ENCODE measurements around the gene GART. TPM values are rescaled to one million over a fixed set of nuclear protein-coding genes. Genes with fewer than 3 reads are reported as not detected.
"Not testable (repeated sequence)": the region's sequence is repeated elsewhere in the genome, so short reads cannot be mapped to it uniquely, and the experiment has no call there.

The GART gene
- 143 and 162 TPM in 2 replicates for total RNA-seq (2014; rRNA removed; shearing (Covaris generic))
- polyA plus RNA-seq (2015; cell fraction: cytosol; rRNA removed) = 153 and 222 TPM in 2 replicates
- polyA plus RNA-seq (2015; cell fraction: nucleus; rRNA removed) = 511 and 624 TPM in 2 replicates

DNA sequence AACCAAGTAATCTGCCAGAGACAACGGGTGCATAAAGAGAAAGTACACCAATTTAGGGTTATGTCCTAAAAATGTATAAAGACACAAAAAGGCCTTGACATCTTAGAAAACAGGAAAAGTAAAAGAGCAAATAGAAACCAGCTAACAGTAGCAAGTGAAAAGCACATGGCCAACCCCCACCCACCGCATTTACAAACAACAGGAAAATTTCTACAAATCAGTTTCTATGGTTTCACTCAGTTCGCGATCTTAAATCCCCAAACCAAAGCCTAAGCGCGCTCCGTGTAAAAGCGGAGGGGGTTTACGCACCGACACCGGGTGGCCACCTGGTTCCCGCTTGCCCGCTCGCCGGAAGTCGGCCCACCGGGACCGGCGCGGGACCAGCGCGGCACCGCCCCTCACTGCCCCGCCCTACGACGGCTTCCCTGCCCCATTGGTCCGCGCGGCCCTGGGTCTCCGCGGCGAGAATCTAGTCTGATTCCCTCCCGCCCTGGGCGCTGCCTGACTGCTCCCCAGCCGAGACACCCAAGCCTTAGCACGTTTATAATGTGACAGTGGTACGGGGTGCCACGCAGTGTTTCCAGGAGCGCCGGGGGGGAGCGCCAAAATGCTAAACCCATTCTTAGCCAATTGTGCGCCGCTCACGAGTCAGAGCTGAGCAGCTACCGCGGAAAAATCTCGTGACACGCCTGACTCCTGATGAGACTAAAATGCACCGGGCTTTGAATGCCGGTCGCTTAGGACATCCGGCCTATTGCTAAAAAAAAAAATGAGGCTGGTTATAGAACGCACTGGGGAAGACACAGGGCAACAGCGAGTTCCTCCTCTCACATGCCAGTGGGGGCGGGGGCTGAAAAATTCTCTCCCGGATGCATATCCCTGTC lies at the start of gene GART:
GART (minus strand) TSS at position 362 of the 884 bp plus-strand sequence. CDS start 2,802 bp downstream, outside the sequence.
- DNase-seq (ENCODE audit: low read depth) = peak; percentile 84

DNA sequence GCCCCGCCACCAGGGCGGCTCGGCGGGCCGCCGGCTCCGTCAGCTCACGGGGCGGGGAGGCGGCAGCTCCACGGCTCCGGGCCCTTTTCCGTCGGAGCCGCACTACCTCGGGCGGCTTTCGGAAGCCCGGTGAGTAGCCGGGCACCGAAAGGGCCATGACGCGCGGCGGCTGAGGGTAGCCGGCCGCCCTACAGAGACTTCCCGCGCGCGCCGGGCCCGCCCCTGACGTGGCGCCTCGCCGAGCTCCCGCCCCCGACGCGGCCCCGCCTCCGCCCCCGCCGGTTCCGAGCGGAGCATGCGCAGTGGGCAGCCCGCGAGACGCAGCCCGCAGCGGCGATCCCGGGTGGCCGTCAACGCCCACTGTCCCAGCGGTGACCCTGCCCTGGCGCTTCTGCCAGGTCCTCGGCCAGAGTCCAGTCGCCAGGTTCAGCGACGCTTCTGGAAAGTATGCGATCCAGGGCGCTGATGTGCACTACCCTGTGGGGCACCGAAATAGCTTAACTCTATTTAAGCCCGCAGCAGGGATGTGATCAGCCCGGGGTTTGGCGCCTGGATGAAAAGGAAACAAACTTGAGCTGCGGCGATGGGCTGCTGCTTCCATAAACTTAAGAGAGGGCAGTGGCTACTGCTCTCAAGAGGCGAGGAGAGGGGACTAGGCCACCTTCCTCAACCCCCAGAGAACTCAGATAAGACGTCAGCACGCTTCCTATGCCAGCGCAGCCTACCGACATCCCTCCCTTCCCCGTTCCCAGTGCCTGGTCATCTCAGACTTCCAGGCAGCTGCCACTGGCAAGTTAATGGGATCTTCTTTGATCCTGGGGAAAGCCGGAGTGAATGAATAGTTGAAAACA lies 46.8 kb upstream of the GART start, which contains the start of gene DONSON:
DONSON (minus strand) TSS at position 200 of the 851 bp plus-strand sequence; CDS start at position 157, 43 bp downstream.
- peak; percentile 69 for DNase-seq (ENCODE audit: low read depth)

DNA sequence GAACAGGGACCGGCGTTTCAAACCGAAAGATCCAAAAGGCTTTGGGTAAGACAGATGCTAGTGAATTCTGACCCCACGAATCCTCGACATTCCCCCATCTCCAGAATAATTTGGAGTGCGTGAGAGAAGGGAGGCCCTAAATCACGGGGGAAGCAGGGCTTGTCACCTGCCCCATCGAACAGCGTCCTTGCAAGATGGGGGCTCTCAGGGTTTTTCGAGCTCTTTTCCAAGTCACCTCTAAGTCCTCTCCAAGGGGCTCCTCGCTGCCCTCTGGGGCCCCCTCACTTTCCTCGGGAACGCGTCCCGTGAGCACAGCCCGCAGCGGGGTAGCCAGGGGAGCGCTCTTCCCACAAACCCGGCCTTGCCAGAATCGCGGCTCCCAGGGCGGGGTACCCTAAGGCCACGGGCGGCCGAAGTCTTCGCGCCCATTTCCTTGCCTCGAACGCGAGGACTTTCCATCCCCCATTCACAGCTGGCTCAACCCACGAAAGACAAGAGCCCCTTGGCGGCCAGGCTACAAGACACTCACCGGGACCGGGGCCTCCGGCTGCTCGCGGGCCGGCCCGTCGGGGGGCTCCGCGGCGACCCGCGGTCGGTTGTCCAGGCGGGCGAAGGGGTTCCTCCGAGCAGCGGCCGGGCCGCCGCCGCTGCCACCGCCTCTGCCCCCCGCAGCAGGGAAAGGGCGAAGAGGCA lies 46.0 kb upstream of the GART start:
- peak; percentile 34 for DNase-seq (ENCODE audit: low read depth)

DNA sequence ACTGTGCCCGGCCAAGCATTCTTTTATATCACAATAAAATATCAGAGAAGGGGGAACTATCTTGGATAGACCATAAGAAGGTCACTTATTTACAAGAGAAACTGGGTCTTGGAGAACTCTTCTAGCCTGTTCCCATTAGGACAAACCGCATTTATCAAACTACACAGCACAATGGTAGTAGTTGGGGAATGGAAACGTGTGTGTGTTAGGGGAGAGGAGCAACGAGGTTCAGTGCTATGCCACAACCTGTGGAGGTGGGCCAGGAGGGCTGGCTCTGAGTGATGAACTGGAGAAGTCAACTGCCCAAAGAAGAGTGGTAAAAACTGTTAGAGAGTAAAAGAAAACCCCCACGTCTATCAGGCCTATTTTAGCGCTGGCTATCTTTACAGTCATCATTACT lies 45.0 kb upstream of the GART start:
- DNase-seq (ENCODE audit: low read depth) = no peak

DNA sequence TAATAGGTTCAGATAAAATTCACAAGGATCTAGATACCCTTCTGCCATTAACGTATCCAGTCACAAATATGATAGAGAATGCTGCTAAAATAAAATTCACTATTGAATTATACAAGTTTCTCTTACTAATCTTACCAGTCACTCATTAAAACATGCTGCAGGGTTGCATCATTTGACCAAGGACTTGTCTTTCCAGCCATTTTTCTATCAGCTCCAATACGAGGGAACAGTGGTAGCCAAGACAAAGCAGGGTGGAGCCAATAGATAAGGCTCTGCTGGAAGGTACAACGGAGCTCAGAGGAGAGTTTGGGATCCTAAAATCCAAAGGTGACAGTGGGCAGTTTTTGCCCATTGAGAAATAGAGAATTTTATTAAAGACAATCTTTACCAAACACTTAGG lies 42.5 kb upstream of the GART start:
- no peak for DNase-seq (ENCODE audit: low read depth)

DNA sequence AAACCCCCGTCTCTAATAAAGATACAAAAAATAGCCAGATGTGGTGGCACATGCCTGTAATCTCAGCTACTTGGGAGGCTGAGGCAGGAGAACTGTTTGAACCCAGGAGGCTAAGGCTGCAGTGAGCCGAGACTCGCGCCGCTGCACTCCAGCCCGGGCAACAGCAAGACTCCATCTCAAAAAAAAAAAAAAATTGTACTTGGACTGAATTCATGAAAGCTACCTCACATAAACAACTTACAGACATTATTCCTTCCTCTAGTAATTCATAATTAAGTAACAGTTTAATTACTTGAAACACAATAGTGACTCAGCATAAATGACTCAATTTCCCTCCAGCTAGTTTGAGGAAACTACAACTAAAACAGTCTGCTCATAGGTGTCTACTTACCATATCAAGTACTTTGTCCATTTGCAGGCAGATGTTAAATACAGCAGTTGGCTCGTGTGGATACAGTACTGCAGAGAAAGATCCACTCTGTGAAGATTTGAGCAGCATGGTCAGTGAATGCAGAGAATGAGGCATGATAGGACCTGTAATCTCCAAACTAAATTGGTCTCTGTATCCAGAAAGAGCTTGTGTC lies 37.1 kb upstream of the GART start:
- no peak for DNase-seq (ENCODE audit: low read depth)

DNA sequence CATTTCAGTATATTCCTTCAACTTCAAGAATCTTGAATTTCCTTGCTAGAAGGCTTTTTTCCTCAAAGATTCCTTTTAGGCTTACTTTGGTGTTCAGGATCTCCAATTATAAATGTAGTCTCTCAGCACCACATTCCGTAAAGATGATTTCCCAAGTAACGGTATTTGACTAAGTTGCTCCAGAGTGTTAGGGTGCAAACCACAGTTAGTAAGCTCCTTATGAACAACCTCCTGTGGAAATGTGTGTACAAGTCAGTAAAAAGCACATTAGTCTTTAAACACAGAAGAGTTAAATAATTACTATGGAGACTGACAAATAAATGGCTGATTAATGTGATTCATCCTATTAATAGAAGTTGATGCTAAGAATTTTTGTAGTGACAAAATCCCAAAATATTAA lies 36.3 kb upstream of the GART start:
- DNase-seq (ENCODE audit: low read depth) = no peak

DNA sequence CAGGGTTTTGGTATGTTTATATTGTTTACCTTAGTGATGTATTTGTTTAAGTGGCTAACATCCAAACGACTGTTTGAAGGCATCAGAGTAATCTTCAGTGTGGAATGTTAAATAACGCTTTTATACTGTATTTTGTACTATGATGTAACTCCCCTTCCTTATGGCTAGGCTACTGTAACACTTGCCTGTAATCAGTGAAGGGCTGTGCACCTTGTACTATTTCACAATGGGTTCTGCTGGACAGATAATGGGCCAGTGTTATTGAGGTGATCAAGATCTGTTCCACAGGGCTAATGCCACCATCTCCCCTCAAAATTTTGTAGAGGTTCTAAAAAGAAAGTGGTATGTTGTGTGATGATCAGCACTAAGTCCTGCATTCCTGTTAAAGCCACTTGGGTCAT lies 34.8 kb upstream of the GART start:
- not testable (repeated sequence) for DNase-seq (ENCODE audit: low read depth)

DNA sequence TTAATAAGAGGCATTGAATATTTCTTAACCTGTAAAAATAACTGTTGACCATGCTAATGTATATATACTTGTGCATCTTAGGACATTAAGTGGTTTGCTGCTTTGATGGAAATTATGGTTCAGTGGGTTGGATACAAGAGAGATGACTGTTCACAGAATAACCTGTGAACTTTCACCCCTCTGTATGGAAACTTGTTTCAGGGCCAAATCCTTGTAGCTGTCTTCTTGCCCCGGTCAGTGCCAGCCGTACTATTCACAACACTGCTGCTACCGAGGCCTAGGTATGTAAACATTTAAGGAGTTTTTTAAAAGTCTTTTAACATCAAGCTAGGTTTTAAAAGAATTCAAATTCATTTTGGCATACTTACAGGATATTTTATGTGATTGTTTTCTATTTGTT lies 30.4 kb upstream of the GART start:
- DNase-seq (ENCODE audit: low read depth) = no peak

DNA sequence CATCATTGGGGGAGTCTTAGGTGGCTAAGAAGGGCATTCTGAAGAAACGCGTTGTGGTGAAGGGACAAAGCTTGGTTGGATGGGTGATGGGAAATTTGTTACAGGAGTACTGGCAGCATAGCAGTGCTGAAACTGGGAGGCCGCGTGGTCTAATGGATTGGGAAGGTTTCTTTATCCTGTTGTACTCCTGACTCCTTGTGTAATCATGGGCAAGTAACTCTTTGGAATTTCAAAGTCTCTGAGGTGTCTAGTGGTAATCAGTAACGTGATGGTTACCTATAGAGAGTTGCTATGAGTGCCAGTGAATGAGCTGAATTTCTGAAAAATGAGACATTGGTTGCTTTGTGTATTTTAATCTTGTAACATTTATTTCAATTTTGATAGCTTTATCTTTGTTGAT lies 28.1 kb upstream of the GART start:
- DNase-seq (ENCODE audit: low read depth) = no peak

DNA sequence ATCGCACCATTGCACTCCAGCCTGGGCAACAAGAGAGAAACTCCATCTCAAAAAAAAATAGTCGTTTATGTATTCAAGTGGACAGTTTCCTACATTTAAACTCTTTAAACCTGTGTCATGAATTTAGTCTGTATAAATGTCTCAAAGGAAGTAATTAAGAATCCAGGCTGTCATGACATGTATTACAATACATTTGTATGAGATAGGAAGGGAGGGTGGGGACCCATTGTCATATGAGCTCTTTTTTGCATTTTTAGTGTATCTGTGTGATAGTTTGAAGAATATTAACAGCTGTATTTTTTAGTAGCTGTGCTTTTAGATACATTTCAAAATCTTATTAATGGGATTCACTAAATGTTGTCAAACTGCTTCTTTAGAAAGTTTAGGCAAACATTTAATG lies 26.5 kb upstream of the GART start:
- DNase-seq (ENCODE audit: low read depth) = no peak

DNA sequence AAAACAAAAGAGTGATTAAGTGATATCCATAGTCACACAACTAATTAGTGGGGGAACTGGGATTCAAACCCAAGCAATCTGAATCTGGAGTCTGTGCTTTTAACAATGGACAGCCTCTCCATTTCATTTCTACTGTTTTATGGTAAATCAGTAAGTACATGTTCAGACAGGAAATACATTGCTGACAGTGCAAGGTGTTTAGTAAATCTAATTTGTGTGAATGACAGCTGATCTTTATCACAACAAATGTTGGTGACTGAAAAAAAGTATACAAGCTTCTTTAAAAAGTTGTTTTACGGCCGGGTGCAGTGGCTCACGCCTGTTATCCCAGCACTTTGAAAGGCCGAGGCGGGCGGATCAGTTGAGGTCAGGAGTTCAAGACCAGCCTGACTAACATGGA lies 26.0 kb upstream of the GART start:
- DNase-seq (ENCODE audit: low read depth) = no peak

DNA sequence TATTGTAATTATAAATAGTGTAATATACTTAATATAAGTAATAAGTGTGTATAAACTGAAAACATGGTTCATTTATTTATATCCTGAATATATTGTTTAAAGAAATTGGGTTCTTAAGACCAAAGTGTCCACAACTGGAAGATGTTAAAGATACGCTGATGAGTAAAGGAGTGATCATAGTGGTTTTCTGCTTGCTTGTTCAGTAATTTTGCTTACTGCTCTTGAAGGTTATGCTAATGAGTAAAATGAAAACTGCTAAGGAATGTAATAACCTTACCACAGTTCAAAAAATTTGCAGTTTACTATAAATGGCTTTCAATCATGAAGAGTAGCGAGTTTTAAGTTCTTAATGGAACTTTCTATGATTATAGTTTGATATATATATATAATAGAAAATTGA lies 24.6 kb upstream of the GART start:
- DNase-seq (ENCODE audit: low read depth) = no peak

DNA sequence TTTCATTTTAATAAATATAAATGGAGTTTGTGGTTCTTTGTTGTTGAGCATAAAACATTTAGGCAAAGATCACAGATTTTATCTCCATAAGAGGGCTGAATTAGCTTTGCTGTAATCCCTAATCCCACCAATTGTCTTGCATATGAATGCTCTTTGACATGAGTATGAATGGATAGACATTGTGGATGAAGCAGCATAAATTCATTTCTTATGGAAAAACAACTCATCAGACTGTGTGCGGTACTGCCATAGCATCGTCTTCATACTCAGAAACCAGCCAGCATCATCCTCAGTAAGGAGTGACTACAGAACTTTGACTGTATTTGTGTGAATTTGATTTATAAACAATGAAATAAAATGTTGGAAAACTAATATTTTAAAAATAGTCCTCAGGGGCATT lies 20.5 kb upstream of the GART start:
- no peak for DNase-seq (ENCODE audit: low read depth)

DNA sequence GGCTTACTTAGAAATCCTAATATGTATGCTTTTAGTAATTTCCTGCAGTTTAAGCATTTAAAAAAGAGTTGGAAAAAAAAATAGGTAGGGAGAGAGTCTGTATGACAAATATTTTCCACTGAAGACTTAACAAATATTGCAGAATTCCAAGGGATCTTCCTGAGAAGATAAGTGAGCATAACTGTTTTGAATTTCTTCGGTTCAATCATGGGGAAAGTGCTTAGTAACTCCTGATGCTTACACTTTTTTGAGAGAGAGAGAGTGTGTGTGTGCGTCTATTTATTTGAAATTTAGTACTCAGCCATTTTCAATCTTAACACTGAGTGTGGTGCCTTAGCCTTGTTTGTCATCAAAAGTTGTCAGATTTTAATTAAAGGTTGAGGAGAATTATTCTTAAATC lies 19.5 kb upstream of the GART start:
- no peak for DNase-seq (ENCODE audit: low read depth)

DNA sequence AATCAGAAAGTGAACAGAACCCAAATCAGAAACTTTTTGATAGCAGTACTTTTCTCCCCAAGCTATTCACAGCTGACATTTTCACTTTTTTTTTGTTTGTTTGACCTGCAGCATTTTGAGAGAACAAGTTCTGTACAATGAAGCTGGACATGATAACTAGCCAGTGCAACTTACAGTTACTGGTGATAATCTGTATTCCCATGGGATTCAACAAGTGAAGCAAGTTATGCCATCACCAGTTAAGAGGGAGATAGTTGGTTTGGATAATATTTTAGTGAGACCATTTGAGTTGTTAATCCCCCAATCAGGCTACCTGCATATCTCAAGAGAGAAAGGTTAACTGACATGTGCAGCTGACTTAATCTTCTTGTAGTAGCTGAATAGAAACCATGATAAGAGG lies 19.0 kb upstream of the GART start:
- no peak for DNase-seq (ENCODE audit: low read depth)

DNA sequence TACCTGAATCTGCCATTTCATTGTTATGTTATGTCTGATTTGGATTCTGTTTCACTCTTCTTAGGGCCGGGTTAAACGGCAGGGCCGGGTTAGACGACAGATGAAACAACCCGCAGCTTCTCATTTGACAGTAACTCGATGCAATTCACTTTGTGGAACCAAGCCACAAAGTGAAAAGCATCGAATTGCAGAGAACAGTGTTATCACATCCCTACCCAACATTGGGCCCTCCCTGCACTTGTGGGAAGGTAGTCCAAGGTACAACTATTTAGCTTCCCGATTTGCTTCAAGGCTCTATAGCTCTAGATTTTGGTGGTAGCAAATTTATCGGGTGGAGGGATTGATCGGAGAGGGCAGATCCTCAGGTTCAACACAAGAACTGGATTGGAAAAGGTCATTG lies 17.9 kb upstream of the GART start:
- no peak for DNase-seq (ENCODE audit: low read depth)

DNA sequence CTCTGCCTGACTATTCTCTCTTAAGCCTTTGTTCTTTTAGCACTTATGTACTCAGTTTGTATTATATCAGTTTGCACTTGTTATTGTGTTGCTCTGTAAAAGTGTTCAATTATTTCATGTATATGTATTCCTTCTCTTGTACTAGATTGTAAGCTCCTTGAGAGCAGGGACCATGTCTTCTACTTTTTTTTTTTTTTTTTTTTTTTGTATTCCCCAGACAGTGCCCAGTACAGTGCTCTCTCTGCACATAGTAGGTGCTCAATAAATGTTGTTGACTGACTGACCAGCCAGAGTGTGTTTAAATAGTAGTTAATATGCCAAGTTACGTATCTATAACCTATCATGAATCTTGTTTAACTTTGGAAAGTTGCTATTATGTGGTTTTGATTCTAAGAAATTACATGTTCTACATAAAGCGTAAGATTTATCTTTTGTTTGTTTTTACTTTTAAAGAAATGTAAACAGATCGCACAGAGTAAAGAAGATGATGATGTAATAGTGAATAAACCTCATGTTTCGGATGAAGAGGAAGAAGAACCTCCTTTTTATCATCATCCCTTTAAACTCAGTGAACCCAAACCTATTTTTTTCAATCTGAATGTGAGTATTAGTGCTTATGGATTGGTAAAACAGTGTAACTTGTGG lies 17.0 kb upstream of the GART start:
- DNase-seq (ENCODE audit: low read depth) = no peak

DNA sequence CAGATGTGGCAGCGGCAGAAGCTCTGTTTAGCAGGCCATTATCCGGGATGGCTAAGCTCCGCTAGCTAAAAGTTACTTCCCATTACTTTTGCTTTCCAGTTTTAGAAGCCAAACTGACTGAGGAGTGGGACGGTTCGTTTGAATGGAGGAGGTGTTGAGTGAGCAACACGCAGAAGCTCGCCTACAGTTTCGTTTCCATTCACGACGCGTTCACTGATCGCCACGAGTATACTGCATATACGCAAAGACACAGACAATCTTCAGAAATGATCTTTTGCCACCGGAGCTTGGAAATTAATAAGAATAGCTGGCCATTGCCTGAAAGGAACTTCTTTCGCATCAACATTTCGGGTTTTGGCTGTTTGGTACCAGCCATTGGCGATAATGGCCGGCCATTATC lies 15.5 kb upstream of the GART start:
- DNase-seq (ENCODE audit: low read depth) = no peak

DNA sequence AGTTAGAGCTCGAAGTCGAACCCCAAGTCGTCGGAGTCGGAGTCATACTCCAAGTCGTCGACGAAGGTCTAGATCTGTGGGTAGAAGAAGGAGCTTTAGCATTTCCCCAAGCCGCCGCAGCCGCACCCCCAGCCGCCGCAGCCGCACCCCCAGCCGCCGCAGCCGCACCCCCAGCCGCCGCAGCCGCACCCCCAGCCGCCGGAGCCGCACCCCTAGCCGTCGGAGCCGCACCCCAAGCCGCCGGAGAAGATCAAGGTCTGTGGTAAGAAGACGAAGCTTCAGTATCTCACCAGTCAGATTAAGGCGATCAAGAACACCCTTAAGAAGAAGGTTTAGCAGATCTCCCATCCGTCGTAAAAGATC lies 13.0 kb upstream of the GART start:
- DNase-seq (ENCODE audit: low read depth) = no peak
